ENCODE data around the gene FTO. TPM values are rescaled to one million over a fixed set of nuclear protein-coding genes. Genes with fewer than 3 reads are reported as not detected.

Gene FTO
- total and polyA plus RNA-seq, 2 of the 13 experiments (the other 11 are each of a cell fraction or from before 2014, with no cell fraction given): 41.6 to 55.8 TPM

DNA sequence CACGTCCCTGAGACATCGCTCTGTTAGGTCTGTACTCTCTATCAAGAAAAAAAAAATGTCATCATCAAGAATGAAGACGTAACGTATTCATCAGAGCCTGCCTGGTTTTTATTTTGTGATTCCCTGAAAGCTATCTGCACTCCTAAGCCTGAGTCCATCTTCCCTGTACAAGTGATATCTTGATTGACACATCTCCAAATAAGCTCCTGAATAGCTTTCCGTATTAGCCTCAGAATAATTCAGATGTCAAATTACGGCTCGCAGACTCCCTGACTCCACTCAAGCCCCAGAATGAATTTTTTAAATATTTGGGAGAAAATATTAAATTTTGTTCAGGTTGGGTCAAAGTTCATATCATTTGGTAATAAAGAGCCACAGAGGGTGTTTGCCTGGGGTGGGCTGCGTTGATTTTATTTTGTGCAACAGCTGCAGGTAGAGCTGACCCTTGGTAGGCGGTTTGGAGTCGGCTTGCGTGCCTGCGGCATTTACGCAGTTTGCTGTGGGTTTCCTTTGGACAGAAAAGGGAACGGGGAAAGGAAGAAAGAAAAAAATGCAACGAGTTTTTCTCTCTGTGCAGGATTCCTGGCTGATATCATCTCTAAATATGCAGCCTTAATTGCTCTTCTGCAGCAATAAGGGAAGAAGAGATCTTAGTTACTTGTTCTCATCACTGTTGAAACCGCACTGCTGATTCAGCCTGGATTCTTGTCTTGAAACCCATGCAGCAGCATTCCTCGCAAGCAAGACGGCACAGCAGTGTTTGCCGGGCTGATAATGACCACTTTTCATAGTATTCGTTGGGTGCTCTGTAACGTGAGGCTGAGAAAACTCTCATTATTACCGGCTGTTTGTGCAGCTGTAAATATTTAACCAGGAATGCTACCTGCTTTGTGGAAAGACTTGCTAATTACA, 467.9 kb downstream of the FTO start (continued):
- no peak for TF ChIP-seq ZNF460 (CRISPR knock-in tag; IDR thresholded peaks at IDR 0.05; ENCODE audit: borderline replicate concordance)
- no peak for TF ChIP-seq ZNF20 (CRISPR knock-in tag; IDR thresholded peaks at IDR 0.05)
- no peak for TF ChIP-seq TRIM24 (CRISPR knock-in tag; IDR thresholded peaks at IDR 0.05)
- TF ChIP-seq, protein P1, sequence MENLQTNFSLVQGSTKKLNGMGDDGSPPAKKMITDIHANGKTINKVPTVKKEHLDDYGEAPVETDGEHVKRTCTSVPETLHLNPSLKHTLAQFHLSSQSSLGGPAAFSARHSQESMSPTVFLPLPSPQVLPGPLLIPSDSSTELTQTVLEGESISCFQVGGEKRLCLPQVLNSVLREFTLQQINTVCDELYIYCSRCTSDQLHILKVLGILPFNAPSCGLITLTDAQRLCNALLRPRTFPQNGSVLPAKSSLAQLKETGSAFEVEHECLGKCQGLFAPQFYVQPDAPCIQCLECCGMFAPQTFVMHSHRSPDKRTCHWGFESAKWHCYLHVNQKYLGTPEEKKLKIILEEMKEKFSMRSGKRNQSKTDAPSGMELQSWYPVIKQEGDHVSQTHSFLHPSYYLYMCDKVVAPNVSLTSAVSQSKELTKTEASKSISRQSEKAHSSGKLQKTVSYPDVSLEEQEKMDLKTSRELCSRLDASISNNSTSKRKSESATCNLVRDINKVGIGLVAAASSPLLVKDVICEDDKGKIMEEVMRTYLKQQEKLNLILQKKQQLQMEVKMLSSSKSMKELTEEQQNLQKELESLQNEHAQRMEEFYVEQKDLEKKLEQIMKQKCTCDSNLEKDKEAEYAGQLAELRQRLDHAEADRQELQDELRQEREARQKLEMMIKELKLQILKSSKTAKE (CRISPR knock-in tag; IDR thresholded peaks at IDR 0.05; ENCODE audit: borderline replicate concordance): no peak
- TF ChIP-seq KDM6A (CRISPR knock-in tag; IDR thresholded peaks at IDR 0.05; ENCODE audit: low read depth): no peak
- TF ChIP-seq, protein P2, sequence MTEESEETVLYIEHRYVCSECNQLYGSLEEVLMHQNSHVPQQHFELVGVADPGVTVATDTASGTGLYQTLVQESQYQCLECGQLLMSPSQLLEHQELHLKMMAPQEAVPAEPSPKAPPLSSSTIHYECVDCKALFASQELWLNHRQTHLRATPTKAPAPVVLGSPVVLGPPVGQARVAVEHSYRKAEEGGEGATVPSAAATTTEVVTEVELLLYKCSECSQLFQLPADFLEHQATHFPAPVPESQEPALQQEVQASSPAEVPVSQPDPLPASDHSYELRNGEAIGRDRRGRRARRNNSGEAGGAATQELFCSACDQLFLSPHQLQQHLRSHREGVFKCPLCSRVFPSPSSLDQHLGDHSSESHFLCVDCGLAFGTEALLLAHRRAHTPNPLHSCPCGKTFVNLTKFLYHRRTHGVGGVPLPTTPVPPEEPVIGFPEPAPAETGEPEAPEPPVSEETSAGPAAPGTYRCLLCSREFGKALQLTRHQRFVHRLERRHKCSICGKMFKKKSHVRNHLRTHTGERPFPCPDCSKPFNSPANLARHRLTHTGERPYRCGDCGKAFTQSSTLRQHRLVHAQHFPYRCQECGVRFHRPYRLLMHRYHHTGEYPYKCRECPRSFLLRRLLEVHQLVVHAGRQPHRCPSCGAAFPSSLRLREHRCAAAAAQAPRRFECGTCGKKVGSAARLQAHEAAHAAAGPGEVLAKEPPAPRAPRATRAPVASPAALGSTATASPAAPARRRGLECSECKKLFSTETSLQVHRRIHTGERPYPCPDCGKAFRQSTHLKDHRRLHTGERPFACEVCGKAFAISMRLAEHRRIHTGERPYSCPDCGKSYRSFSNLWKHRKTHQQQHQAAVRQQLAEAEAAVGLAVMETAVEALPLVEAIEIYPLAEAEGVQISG (CRISPR knock-in tag; IDR thresholded peaks at IDR 0.05): peak; percentile 35; the same call in 1 of the 2 replicates
- TF ChIP-seq, protein P3, sequence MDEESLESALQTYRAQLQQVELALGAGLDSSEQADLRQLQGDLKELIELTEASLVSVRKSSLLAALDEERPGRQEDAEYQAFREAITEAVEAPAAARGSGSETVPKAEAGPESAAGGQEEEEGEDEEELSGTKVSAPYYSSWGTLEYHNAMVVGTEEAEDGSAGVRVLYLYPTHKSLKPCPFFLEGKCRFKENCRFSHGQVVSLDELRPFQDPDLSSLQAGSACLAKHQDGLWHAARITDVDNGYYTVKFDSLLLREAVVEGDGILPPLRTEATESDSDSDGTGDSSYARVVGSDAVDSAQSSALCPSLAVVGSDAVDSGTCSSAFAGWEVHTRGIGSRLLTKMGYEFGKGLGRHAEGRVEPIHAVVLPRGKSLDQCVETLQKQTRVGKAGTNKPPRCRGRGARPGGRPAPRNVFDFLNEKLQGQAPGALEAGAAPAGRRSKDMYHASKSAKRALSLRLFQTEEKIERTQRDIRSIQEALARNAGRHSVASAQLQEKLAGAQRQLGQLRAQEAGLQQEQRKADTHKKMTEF (CRISPR knock-in tag; IDR thresholded peaks at IDR 0.05): peak; percentile 47; the same call in 1 of the 2 replicates
- TF ChIP-seq ZNF883 (CRISPR knock-in tag; IDR thresholded peaks at IDR 0.05; ENCODE audit: not compliant biosample characterization): no peak
- TF ChIP-seq ZSCAN9 (CRISPR knock-in tag; IDR thresholded peaks at IDR 0.05; ENCODE audit: borderline replicate concordance): 0 out of 2 replicates have a peak, but pooled peaks have one; percentile 22
- TF ChIP-seq STAT5B (CRISPR knock-in tag; IDR thresholded peaks at IDR 0.05): no peak
- TF ChIP-seq NCOA2 (CRISPR knock-in tag; IDR thresholded peaks at IDR 0.05): peak; percentile 49; the same call in 1 of the 2 replicates
- TF ChIP-seq, protein P4, sequence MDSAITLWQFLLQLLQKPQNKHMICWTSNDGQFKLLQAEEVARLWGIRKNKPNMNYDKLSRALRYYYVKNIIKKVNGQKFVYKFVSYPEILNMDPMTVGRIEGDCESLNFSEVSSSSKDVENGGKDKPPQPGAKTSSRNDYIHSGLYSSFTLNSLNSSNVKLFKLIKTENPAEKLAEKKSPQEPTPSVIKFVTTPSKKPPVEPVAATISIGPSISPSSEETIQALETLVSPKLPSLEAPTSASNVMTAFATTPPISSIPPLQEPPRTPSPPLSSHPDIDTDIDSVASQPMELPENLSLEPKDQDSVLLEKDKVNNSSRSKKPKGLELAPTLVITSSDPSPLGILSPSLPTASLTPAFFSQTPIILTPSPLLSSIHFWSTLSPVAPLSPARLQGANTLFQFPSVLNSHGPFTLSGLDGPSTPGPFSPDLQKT (CRISPR knock-in tag; IDR thresholded peaks at IDR 0.05; ENCODE audit: borderline replicate concordance): no peak
- TF ChIP-seq MYC (CRISPR knock-in tag; IDR thresholded peaks at IDR 0.05; ENCODE audit: borderline replicate concordance): no peak
- TF ChIP-seq, protein P5, sequence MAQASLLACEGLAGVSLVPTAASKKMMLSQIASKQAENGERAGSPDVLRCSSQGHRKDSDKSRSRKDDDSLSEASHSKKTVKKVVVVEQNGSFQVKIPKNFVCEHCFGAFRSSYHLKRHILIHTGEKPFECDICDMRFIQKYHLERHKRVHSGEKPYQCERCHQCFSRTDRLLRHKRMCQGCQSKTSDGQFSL (CRISPR knock-in tag; IDR thresholded peaks at IDR 0.05): no peak
- TF ChIP-seq GABPA (IDR thresholded peaks at IDR 0.05; ENCODE audit: low read depth, low read length): no peak
- TF ChIP-seq GABPA (CRISPR knock-in tag; IDR thresholded peaks at IDR 0.05; ENCODE audit: low read depth): no peak
- TF ChIP-seq SUZ12 (IDR thresholded peaks at IDR 0.05; ENCODE audit: low read depth, low read length): no peak
- TF ChIP-seq, protein P6, sequence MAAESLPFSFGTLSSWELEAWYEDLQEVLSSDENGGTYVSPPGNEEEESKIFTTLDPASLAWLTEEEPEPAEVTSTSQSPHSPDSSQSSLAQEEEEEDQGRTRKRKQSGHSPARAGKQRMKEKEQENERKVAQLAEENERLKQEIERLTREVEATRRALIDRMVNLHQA (CRISPR knock-in tag; IDR thresholded peaks at IDR 0.05): no peak
- TF ChIP-seq FOSL2 (CRISPR knock-in tag; IDR thresholded peaks at IDR 0.05): peak; percentile 49
